PFSK-1 (cell line): ENCODE measurements around the gene MTO1.

Experiments used
- SIN3A ChIP-seq: IDR thresholded peaks from 2 replicates; pipeline ENCODE4 v1.6.1; 2012; ENCODE audit warnings: mild to moderate bottlenecking, low read length, moderate library complexity, borderline replicate concordance; ENCODE audit not compliant: insufficient read depth
- TAF1 ChIP-seq: IDR thresholded peaks from 2 replicates; pipeline ENCODE4 v1.6.1; 2012; ENCODE audit warnings: low read length, control low read depth, borderline replicate concordance; ENCODE audit not compliant: insufficient read depth

GRCh38 chr6:73452107-73452461 lies 9.5 kb upstream of the MTO1 start, which contains the start of gene CGAS:
- no peak for TF ChIP-seq SIN3A
- no peak for TF ChIP-seq TAF1
